K562 (cell line): ENCODE measurements around the gene HIVEP2. TPM values are rescaled to one million over a fixed set of nuclear protein-coding genes. Genes with fewer than 3 reads are reported as not detected.
A peak's percentile ranks its signal among the peaks of the same experiment; 100 is the strongest.

ENCODE experiments used
- ATF7 ChIP-seq: fragments of 450-650 bp; IDR thresholded peaks from 2 replicates; pipeline ENCODE4 v1.7.1; 2014; ENCODE audit warnings: mild to moderate bottlenecking, moderate library complexity
- CC2D1A ChIP-seq: fragments of 450-650 bp; IDR thresholded peaks from 2 replicates; pipeline ENCODE4 v1.6.1; 2017; ENCODE audit warnings: mild to moderate bottlenecking
- CEBPZ ChIP-seq: fragments of 150-350 bp; IDR thresholded peaks from 2 replicates; pipeline ENCODE4 v1.6.1; 2014; ENCODE audit warnings: low read depth, mild to moderate bottlenecking, low read length, borderline replicate concordance
- CHD4 ChIP-seq: fragments of 200-600 bp; sonication (generic); IDR thresholded peaks from 3 replicates; pipeline ENCODE4 v1.6.1; 2012; ENCODE audit warnings: low read depth, mild to moderate bottlenecking, mixed read lengths, low read length, inconsistent platforms; ENCODE audit not compliant: insufficient read depth, insufficient replicate concordance, poor library complexity, severe bottlenecking
- CLOCK ChIP-seq: fragments of 250-450 bp; sonication (Bioruptor Pico); IDR thresholded peaks from 2 replicates; pipeline ENCODE4 v1.4.0; 2020; ENCODE audit warnings: mild to moderate bottlenecking, moderate library complexity, borderline replicate concordance
- CXXC5 ChIP-seq: fragments of 250-450 bp; sonication (Bioruptor Pico); IDR thresholded peaks from 2 replicates; pipeline ENCODE4 v1.8.0; 2022; ENCODE audit warnings: inconsistent platforms, mild to moderate bottlenecking, moderate library complexity
- EWSR1 ChIP-seq: fragments of 450-650 bp; IDR thresholded peaks from 2 replicates; pipeline ENCODE4 v1.6.1; 2018; ENCODE audit warnings: borderline replicate concordance, mild to moderate bottlenecking, low read depth, moderate library complexity; ENCODE audit not compliant: partially characterized antibody
- ILF3 ChIP-seq: fragments of 450-650 bp; IDR thresholded peaks from 2 replicates; pipeline ENCODE4 v1.6.1; 2018; ENCODE audit warnings: antibody characterized with exemption, mild to moderate bottlenecking, moderate library complexity, borderline replicate concordance
- MECOM ChIP-seq: fragments of 250-450 bp; sonication (Bioruptor Pico); IDR thresholded peaks from 2 replicates; pipeline ENCODE4 v1.8.0; 2022; ENCODE audit warnings: inconsistent platforms
- NCOA6 ChIP-seq: fragments of 450-650 bp; IDR thresholded peaks from 2 replicates; pipeline ENCODE4 v1.6.1; 2017; ENCODE audit warnings: mild to moderate bottlenecking
- NEUROD1 ChIP-seq: fragments of 150-350 bp; IDR thresholded peaks from 2 replicates; pipeline ENCODE4 v1.6.1; 2014; ENCODE audit warnings: borderline replicate concordance, low read length, low read depth; ENCODE audit not compliant: partially characterized antibody
- PHF8 ChIP-seq: fragments of 200-600 bp; sonication (generic); IDR thresholded peaks from 2 replicates; pipeline ENCODE4 v1.6.1; 2012; ENCODE audit warnings: mixed run types, mild to moderate bottlenecking, inconsistent platforms, low read length, moderate library complexity, borderline replicate concordance
- PHTF2 ChIP-seq: fragments of 250-450 bp; sonication (Bioruptor Pico); IDR thresholded peaks from 2 replicates; pipeline ENCODE4 v1.5.0; 2021; ENCODE audit warnings: mild to moderate bottlenecking
- RCOR1 ChIP-seq, 2 experiments: IDR thresholded peaks; 2 replicates each; pipeline ENCODE4 v1.6.1; 2012; ENCODE audit warnings: low read depth in 2 of 2, low read length in 2 of 2, borderline replicate concordance in 1 of 2, improper control_type of control experiment in 1 of 2
- SAFB2 ChIP-seq: fragments of 200-400 bp; formaldehyde crosslinking; IDR thresholded peaks from 2 replicates; pipeline ENCODE4 v1.6.1; 2018; ENCODE audit warnings: borderline replicate concordance, low read length, low read depth, moderate library complexity; ENCODE audit not compliant: severe bottlenecking
- SP1 ChIP-seq: sonication (generic); formaldehyde crosslinking; IDR thresholded peaks from 2 replicates; pipeline ENCODE4 v1.8.1; 2022; ENCODE audit warnings: mild to moderate bottlenecking, missing genetic modification reagents
- TCF7L2 ChIP-seq: fragments of 150-350 bp; IDR thresholded peaks from 2 replicates; pipeline ENCODE4 v1.6.1; 2016; ENCODE audit warnings: low read depth, mild to moderate bottlenecking, low read length, moderate library complexity
- TGIF2 ChIP-seq: sonication (generic); formaldehyde crosslinking; IDR thresholded peaks from 2 replicates; pipeline ENCODE4 v1.8.1; 2022; ENCODE audit warnings: mild to moderate bottlenecking, missing genetic modification reagents, moderate library complexity
- THAP7 ChIP-seq: fragments of 250-450 bp; sonication (Bioruptor Pico); IDR thresholded peaks from 2 replicates; pipeline ENCODE4 v1.5.0; 2021
- ZNF12 ChIP-seq: sonication (generic); formaldehyde crosslinking; IDR thresholded peaks from 2 replicates; pipeline ENCODE4 v1.4.0; 2020; ENCODE audit warnings: mild to moderate bottlenecking, missing genetic modification reagents
- ZNF41 ChIP-seq: fragments of 250-450 bp; sonication (Bioruptor Pico); conservative IDR thresholded peaks from 2 replicates; pipeline ENCODE4 v1.4.0; 2020; ENCODE audit warnings: mild to moderate bottlenecking
- ZNF668 ChIP-seq: fragments of 250-450 bp; sonication (Bioruptor Pico); IDR thresholded peaks from 2 replicates; pipeline ENCODE4 v1.8.0; 2022; ENCODE audit warnings: mild to moderate bottlenecking, inconsistent platforms
- polyA plus RNA-seq, 8 experiments: library from polyadenylated mRNA; depleted of rRNA in 4 of 8; stranded (reverse) in 5 of 8; unstranded in 3 of 8; fragments of >200 nt; fragmentation: Nextera tagmentation in 2 of 8; fragmentation: Illumina TruSeq in 1 of 8; extraction: Ambion mirVana in 2 of 8; extraction: Trizol in 1 of 8; gene quantifications; 2 replicates each; pipeline versions ENCODE4 v1.2.1 to v1.2.3, GENCODE V29; 2011 to 2014; ENCODE audit warnings: inconsistent platforms in 1 of 8, missing spikeins in 1 of 8
- total RNA-seq, 7 experiments: library from RNA; depleted of rRNA in 6 of 7; stranded (reverse); fragments of >200 nt in 6 of 7; fragmentation: Illumina TruSeq in 2 of 7; extraction: Trizol in 2 of 7; gene quantifications; 2 replicates each; pipeline versions ENCODE4 v1.2.1 to v1.2.3, GENCODE V29; 2011 to 2021; ENCODE audit warnings: low replicate concordance in 1 of 7

The HIVEP2 gene
- total and polyA plus RNA-seq, 9 of the 15 experiments (the other 6 are each of a cell fraction or from before 2014, with no cell fraction given), result under 0.01 to 1.2 (median 0.31) TPM

GRCh38 chr6:142946181-142946923, 1.4 kb upstream of the HIVEP2 start (continued):
- TF ChIP-seq THAP7 (CRISPR knock-in tag), result no peak
- TF ChIP-seq ILF3, result no peak
- TF ChIP-seq CEBPZ, result no peak
- TF ChIP-seq NEUROD1, result no peak
- peak; percentile 54; the same call in 1 of the 2 replicates for TF ChIP-seq ATF7
- TF ChIP-seq SP1 (CRISPR knock-in tag), result no peak
- 0 out of 2 replicates have a peak, but pooled peaks have one; percentile 20 for TF ChIP-seq CXXC5 (CRISPR knock-in tag)
- no peak for TF ChIP-seq CC2D1A
- no peak for TF ChIP-seq MECOM
- no peak for TF ChIP-seq TGIF2 (CRISPR knock-in tag)
- TF ChIP-seq CHD4, result no peak
- no peak for TF ChIP-seq CLOCK (CRISPR knock-in tag)
- no peak for TF ChIP-seq RCOR1 (IDR thresholded peaks at IDR 0.05; ENCODE audit: borderline replicate concordance in 1 of 2, low read depth in 2 of 2, low read length in 2 of 2)
- TF ChIP-seq PHTF2 (CRISPR knock-in tag), result no peak
- TF ChIP-seq PHF8, result peak; percentile 42; the same call in 1 of the 2 replicates
- no peak for TF ChIP-seq SAFB2
- TF ChIP-seq TCF7L2, result no peak
- TF ChIP-seq ZNF12 (CRISPR knock-in tag), result no peak
- TF ChIP-seq NCOA6, result no peak
- TF ChIP-seq EWSR1, result no peak
- no peak for TF ChIP-seq ZNF41 (CRISPR knock-in tag)
- no peak for TF ChIP-seq ZNF668 (CRISPR knock-in tag)
